HEK293T (cell line): ENCODE measurements around the gene PRSS27.

Experiments used
- CTCF ChIA-PET: fragments of 350-600 bp; formaldehyde crosslinking; extraction: SDS; loops from one replicate; lab custom pipeline; 2021; ENCODE audit warnings: antibody characterized with exemption, inconsistent platforms; lab: Yijun Ruan, JAX
- POLR2A ChIA-PET: fragments of 350-600 bp; formaldehyde crosslinking; extraction: SDS; loops from one replicate; lab custom pipeline; 2020; ENCODE audit warnings: antibody characterized with exemption, inconsistent platforms; lab: Yijun Ruan, JAX
- DNase-seq: peaks from one replicate; pipeline ENCODE4 v3.0.0; 2012; ENCODE audit warnings: mixed read lengths; ENCODE audit errors: extremely low spot score
- ARNT ChIP-seq: fragments of 450-650 bp; IDR thresholded peaks from 2 replicates; pipeline ENCODE4 v1.6.1; 2017; ENCODE audit warnings: mild to moderate bottlenecking
- BHLHE40 ChIP-seq: fragments of 450-650 bp; IDR thresholded peaks from 2 replicates; pipeline ENCODE4 v1.6.1; 2016; ENCODE audit warnings: mild to moderate bottlenecking, moderate library complexity, borderline replicate concordance
- CTBP1 ChIP-seq: fragments of 450-650 bp; IDR thresholded peaks from 2 replicates; pipeline ENCODE4 v1.6.1; 2016; ENCODE audit warnings: borderline replicate concordance
- ELF4 ChIP-seq: fragments of 450-650 bp; IDR thresholded peaks from 2 replicates; pipeline ENCODE4 v1.6.1; 2017; ENCODE audit warnings: antibody characterized with exemption
- FOXA1 ChIP-seq: fragments of 450-650 bp; IDR thresholded peaks from 2 replicates; pipeline ENCODE4 v1.6.1; 2016; ENCODE audit warnings: mild to moderate bottlenecking
- FOXK2 ChIP-seq: fragments of 450-650 bp; IDR thresholded peaks from 2 replicates; pipeline ENCODE4 v1.6.1; 2016; ENCODE audit warnings: mild to moderate bottlenecking
- FOXM1 ChIP-seq: fragments of 450-650 bp; IDR thresholded peaks from 2 replicates; pipeline ENCODE4 v1.6.1; 2017; ENCODE audit warnings: mild to moderate bottlenecking, borderline replicate concordance
- HDGF ChIP-seq: fragments of 450-650 bp; IDR thresholded peaks from 2 replicates; pipeline ENCODE4 v1.6.1; 2017; ENCODE audit warnings: antibody characterized with exemption, borderline replicate concordance
- L3MBTL2 ChIP-seq: fragments of 450-650 bp; conservative IDR thresholded peaks from 2 replicates; pipeline ENCODE4 v1.6.1; 2016; ENCODE audit warnings: mild to moderate bottlenecking
- LEF1 ChIP-seq: fragments of 450-650 bp; IDR thresholded peaks from 2 replicates; pipeline ENCODE4 v1.6.1; 2017; ENCODE audit warnings: mild to moderate bottlenecking, borderline replicate concordance
- NFRKB ChIP-seq: fragments of 450-650 bp; IDR thresholded peaks from 2 replicates; pipeline ENCODE4 v1.6.1; 2016; ENCODE audit warnings: mild to moderate bottlenecking, moderate library complexity
- SP1 ChIP-seq: fragments of 450-650 bp; IDR thresholded peaks from 2 replicates; pipeline ENCODE4 v1.6.1; 2017
- SUZ12 ChIP-seq: fragments of 450-650 bp; IDR thresholded peaks from 2 replicates; pipeline ENCODE4 v1.6.1; 2016; ENCODE audit warnings: mild to moderate bottlenecking
- TARDBP ChIP-seq: fragments of 450-650 bp; IDR thresholded peaks from 2 replicates; pipeline ENCODE4 v1.6.1; 2016
- ZNF384 ChIP-seq: fragments of 450-650 bp; IDR thresholded peaks from 2 replicates; pipeline ENCODE4 v1.6.1; 2016
- TF ChIP-seq, protein P1 (sequence below): fragments of 450-650 bp; IDR thresholded peaks from 2 replicates; pipeline ENCODE4 v1.6.1; 2016

Gene PRSS27

DNA sequence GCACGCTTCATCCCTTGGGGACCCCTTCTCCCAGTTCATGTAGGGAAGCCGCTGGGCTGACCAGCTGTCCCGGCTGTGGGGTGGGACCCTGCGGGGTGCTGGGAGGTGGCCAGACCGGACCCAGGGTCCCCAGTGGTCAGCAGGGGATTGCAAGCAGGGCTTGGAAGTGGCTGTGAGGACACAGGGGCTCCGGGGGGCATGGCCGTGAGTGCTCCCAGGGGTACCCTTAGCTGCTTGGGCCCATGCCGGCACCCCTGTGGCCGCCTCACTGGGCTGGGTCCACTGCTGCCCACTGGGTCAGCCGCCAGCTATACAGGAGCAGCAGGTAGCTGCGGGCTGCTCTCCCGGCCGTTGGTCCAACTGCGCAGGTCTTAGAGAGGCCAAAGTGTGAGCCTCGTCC lies 18.8 kb downstream of the PRSS27 start:
- no peak for DNase-seq
- ChIA-PET CTCF (no interaction called here), POLR2A (no interaction called here)
- TF ChIP-seq, protein P1, sequence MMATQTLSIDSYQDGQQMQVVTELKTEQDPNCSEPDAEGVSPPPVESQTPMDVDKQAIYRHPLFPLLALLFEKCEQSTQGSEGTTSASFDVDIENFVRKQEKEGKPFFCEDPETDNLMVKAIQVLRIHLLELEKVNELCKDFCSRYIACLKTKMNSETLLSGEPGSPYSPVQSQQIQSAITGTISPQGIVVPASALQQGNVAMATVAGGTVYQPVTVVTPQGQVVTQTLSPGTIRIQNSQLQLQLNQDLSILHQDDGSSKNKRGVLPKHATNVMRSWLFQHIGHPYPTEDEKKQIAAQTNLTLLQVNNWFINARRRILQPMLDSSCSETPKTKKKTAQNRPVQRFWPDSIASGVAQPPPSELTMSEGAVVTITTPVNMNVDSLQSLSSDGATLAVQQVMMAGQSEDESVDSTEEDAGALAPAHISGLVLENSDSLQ: no peak
- TF ChIP-seq FOXA1 (no peak), L3MBTL2 (no peak), FOXK2 (no peak), TARDBP (no peak), CTBP1 (no peak), NFRKB (no peak), LEF1 (no peak), ARNT (no peak), SUZ12 (no peak), ELF4 (no peak), SP1 (no peak), ZNF384 (no peak), HDGF (no peak)

DNA sequence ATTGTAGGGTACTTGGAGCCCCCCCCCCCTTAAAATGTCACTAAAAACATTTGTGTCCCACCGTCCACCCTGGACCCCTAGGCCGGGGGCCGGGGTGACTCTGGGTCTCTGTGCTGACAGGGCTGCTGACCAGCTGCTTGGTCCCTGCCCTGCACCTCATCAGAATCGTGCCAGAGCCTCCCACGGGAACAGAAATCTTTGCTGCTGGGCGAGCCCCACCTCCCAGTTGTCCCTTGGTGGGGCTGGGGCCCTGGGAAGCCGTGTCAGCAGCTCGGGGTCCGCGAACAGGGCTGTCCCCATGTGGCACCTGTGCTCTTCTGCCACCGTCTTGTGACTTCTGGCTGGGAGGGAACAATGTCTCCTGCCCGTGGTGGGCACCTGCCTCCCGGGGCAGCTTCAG lies 19.2 kb downstream of the PRSS27 start:
- ChIA-PET CTCF (no interaction called here), POLR2A (interaction anchor here (1.3 kb wide), 1 partner anchor 18 kb away, joined by 5 read pairs; the partner anchor contains the start of gene KCTD5)
- TF ChIP-seq, protein P1: no peak
- TF ChIP-seq L3MBTL2: no peak
- TF ChIP-seq FOXK2: no peak
- TF ChIP-seq BHLHE40: no peak
- no peak for TF ChIP-seq ELF4
- TF ChIP-seq FOXA1: no peak
- DNase-seq: no peak

DNA sequence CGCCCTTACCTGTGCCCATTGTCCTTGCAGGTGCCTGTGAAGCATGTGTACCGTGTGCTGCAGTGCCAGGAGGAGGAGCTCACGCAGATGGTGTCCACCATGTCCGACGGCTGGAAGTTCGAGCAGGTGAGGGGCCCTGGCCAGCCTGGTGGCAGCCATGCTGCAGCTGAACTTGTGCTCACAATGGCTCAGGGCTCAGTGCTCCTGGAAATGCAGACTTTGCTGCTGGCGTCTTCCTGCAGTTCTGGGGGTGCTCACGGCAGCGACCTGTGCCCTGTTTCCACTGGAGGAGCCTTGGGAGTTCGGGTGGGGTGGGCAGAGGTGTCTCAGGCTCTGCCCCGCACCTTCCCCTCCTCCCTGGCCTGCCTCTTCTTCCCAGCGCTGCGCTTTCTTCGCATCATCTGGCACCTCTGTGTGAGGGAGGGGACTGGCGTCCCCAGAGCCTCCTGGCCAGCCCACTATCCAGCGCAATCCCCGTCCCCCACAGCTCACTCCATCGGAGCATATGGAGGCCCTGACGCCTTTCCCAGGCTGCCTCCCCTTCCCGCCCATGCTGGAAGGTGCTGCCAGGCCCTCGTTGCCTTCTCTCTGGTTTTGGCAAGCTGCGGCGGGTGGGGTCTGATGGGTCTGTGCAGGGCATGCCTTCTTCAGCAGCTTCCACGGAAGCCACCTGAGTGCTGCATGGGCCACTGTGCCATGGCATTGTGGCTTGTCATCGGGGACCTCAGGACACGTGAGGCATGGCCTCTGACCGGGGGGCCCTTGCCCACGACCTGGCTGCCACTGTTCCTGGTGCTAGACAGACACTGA lies 20.0 kb downstream of the PRSS27 start:
- no peak for DNase-seq
- TF ChIP-seq ZNF384 (no peak), TARDBP (no peak), FOXA1 (no peak), LEF1 (no peak)
- TF ChIP-seq, protein P1: no peak
- CTCF ChIA-PET: no interaction called here
- POLR2A ChIA-PET: interaction anchor here (1.3 kb wide), 1 partner anchor 18 kb away, joined by 5 read pairs; the partner anchor contains the start of gene KCTD5

DNA sequence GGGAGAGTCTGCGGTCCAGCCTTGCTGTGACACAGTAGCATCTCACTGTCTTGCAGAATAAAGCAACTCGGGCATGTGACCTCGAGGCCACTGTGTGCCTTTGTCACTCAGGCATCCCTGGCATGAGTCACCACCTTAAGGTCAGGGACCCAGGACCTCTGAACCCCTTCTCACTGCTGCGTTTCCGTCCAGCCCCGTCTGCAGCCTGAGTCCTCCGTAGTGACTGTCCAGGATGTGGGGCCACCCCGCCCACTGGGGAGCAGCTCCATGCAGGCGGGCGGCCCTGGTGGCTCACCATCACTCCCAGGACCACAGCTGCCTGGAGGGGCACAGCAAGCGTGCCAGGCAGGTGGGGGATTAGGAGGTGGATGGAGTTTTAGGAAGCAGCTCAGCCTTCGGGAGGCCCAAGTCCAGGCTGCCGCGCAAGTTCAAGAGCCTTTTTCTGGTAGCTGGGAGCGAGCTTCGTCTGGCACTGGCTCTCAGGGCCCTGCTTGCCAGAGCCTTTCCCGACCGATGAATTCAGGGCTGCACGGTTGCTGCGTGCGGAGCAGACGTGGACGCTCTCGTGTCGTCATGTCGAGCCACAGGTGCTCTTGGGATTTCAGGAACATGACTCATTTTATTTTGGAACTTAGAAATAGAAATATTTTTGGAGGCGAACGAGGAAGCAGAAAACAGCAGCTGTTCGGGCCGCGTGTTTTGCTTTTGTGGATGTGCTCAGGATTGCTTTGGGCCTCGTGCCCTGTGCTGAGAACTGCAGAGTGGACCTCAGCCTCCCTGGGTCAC lies 20.9 kb downstream of the PRSS27 start:
- TF ChIP-seq L3MBTL2 (no peak), FOXK2 (no peak), FOXM1 (no peak), NFRKB (no peak), TARDBP (no peak), FOXA1 (no peak), ARNT (no peak), BHLHE40 (no peak), ZNF384 (no peak), SP1 (no peak), LEF1 (no peak), ELF4 (no peak), HDGF (no peak), SUZ12 (no peak), CTBP1 (no peak)
- TF ChIP-seq, protein P1: no peak
- DNase-seq: no peak
- POLR2A ChIA-PET: interaction anchor here (1.3 kb wide), 1 partner anchor 17 kb away, joined by 5 read pairs; the partner anchor contains the start of gene KCTD5
- CTCF ChIA-PET: no interaction called here

DNA sequence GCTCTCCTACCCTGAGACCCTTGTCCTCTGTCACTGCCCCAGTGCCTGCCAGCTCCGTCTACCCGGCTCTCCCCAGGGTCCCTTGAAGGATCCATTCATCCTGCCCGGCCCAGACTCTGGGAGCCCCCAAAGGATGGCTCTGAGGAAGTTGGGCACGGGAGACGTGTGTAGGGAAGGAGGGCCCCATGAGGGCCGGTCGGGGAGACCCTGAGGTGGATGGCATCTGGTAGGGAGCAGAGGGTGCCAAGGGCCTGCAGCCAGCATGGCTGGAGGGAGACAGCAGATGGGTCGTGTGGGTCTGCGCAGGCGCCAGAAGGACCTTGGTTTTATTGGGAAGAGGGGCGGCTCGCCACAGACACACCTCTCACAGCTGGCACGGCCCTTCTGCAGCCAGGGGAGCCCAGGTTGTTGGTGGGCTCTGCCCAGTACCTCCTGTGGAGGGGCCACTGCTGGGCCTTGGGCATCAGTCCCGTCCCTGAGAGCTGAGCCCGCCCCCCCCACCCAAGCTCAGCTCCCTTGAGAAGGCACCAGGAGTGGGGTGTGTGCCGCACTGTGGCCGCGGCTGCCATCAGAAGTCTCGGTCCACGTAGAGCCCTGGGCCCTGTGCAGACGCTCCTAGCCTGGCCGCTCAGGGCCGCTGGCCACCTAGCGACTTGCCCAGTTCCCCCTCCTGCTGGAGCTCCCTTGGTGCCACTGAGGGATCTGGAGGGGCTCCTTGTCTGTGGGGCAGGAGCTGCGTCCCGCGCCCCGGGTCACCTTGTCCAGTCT lies 21.7 kb downstream of the PRSS27 start:
- TF ChIP-seq ELF4: no peak
- TF ChIP-seq L3MBTL2: no peak
- no peak for TF ChIP-seq CTBP1
- no peak for TF ChIP-seq NFRKB
- ChIA-PET POLR2A (no interaction called here), CTCF (interaction anchor here (0.6 kb wide), 1 partner anchor 926 kb away, joined by 3 read pairs; the partner anchor contains the start of genes EME2 and MRPS34)
- DNase-seq: no peak
